ENCODE results near the gene KCNQ2. TPM values are rescaled to one million over a fixed set of nuclear protein-coding genes. Genes with fewer than 3 reads are reported as not detected.

KCNQ2 gene
- total and polyA plus RNA-seq, 2 experiments from 2014 or later: 68.5 to 92.4 TPM

- Histone ChIP-seq H3K27me3 (ENCODE audit: insufficient read depth) (peaks cover 27% of the 10 kb centered on the region), H3K4me3 (no peak overlapping the region), H3K27ac (ENCODE audit: low read depth) (no peak overlapping the region), H2AFZ (no peak overlapping the region), H4K20me1 (replicated peaks; ENCODE audit: insufficient read depth) (no peaks in the 10 kb centered on the region), H3K4me2 (no peak overlapping the region), H3F3A (replicated peaks; ENCODE audit: low read depth) (no peaks in the 10 kb centered on the region), H3K36me3 (ENCODE audit: insufficient read depth) (no peaks in the 10 kb centered on the region), H3K9me2 (ENCODE audit: insufficient read depth) (0 out of 2 replicates have a peak, but pooled peaks cover under 1% of the 10 kb centered on the region), H3K79me2 (replicated peaks; ENCODE audit: insufficient read depth) (no peaks in the 10 kb centered on the region), H3K4me1 (ENCODE audit: insufficient read depth) (peaks cover 6% of the 10 kb centered on the region; the same call in 1 of the 2 replicates)
- peaks cover 3% of the 10 kb centered on the region; the same call in 1 of the 3 replicates for H3K9me3 Mint-ChIP-seq
- DNase-seq (ENCODE audit: low spot score) (no peak), ATAC-seq (no peak)
- peaks cover 4% of the 10 kb centered on the region; the same call in 1 of the 3 replicates for H3K36me3 Mint-ChIP-seq (ENCODE audit: low read depth)
- TF ChIP-seq JUNB (IDR thresholded peaks at IDR 0.05; ENCODE audit: unreplicated experiment) (no peak), STAT1 (IDR thresholded peaks at IDR 0.05; ENCODE audit: unreplicated experiment) (no peak), ZNF462 (CRISPR knock-in tag; IDR thresholded peaks at IDR 0.05) (no peak), CREB1 (CRISPR knock-in tag; IDR thresholded peaks at IDR 0.05; ENCODE audit: low read depth) (no peak), REST (IDR thresholded peaks at IDR 0.05; ENCODE audit: unreplicated experiment) (no peak), ZNF114 (CRISPR knock-in tag; IDR thresholded peaks at IDR 0.05) (no peak), EZH2phosphoT487 (IDR thresholded peaks at IDR 0.05; ENCODE audit: unreplicated experiment) (no peak), NANOG (IDR thresholded peaks at IDR 0.05; ENCODE audit: borderline replicate concordance) (no peak), CTCF (conservative IDR thresholded peaks at IDR 0.05; ENCODE audit: low read depth in 2 of 2) (no peak), ZNF331 (CRISPR knock-in tag; IDR thresholded peaks at IDR 0.05; ENCODE audit: low read depth) (no peak), EZH2 (IDR thresholded peaks at IDR 0.05; ENCODE audit: low read depth, unreplicated experiment) (no peak), POLR2AphosphoS5 (IDR thresholded peaks at IDR 0.05; ENCODE audit: low read depth) (no peak), ETS1 (IDR thresholded peaks at IDR 0.05) (no peak)
- peaks cover 35% of the 10 kb centered on the region for H3K27me3 Mint-ChIP-seq (ENCODE audit: insufficient read depth, low read depth, poor library complexity)
- no peak overlapping the region; the same call in 2 of the 3 replicates for H3K4me3 Mint-ChIP-seq
- H3K27ac Mint-ChIP-seq: no peak overlapping the region
- peaks cover 20% of the 10 kb centered on the region for H3K4me1 Mint-ChIP-seq
These were observed 13.9 kb upstream of the KCNQ2 start for GRCh38 chr20:63486300-63486855.

Data from GM23338 (cell line).